Heart left ventricle (tissue), 16 donors: ENCODE data around the gene AMACR. TPM values are rescaled to one million over a fixed set of nuclear protein-coding genes. Genes with fewer than 3 reads are reported as not detected.

Experiments used
- ATAC-seq, 4 donors: fragments of 200-7000 bp; cut with Tn5 transposase; one replicate each; pipeline ENCODE4 v1.9.1; 2020 to 2022; ENCODE audit warnings: moderate library complexity in 4 of 4, mild to moderate bottlenecking in 3 of 4, moderate number of reproducible peaks in 1 of 4
- DNase-seq, 5 donors: peaks; one replicate each; pipeline ENCODE4 v3.0.0-alpha.2; 2020
- H3K27ac ChIP-seq, 12 donors: fragments of 200-600 bp; sonication (generic) in 4 of 12; one replicate each; pipeline versions ENCODE4 v1.5.0 to v1.8.0; 2016 to 2022; ENCODE audit warnings: mild to moderate bottlenecking in 2 of 12
- H3K27me3 ChIP-seq, 9 donors: fragments of 200-600 bp; sonication (generic) in 2 of 9; one replicate each; pipeline versions ENCODE4 v1.5.1 to v1.8.0; 2016 to 2022; ENCODE audit warnings: mild to moderate bottlenecking in 3 of 9
- H3K36me3 ChIP-seq, 9 donors: fragments of 200-600 bp; sonication (generic) in 2 of 9; one replicate each; pipeline versions ENCODE4 v1.5.0 to v1.8.0; 2018 to 2022; ENCODE audit warnings: mild to moderate bottlenecking in 2 of 9
- H3K4me1 ChIP-seq, 12 donors: fragments of 200-600 bp; sonication (generic) in 4 of 12; one replicate each; pipeline versions ENCODE4 v1.5.0 to v1.8.0; 2016 to 2022; ENCODE audit warnings: mild to moderate bottlenecking in 3 of 12
- H3K4me3 ChIP-seq, 12 donors: fragments of 200-600 bp; sonication (generic) in 4 of 12; one replicate each; pipeline versions ENCODE4 v1.5.0 to v1.8.0; 2017 to 2022; ENCODE audit warnings: mild to moderate bottlenecking in 9 of 12, moderate library complexity in 4 of 12
- H3K9me3 ChIP-seq, 12 donors: fragments of 200-600 bp; sonication (generic) in 4 of 12; one replicate each; pipeline versions ENCODE4 v1.5.0 to v1.8.0; 2016 to 2022; ENCODE audit warnings: mild to moderate bottlenecking in 1 of 12
- CTCF ChIP-seq, 12 donors: fragments of 200-600 bp; sonication (generic) in 4 of 12; IDR thresholded peaks; one replicate each; pipeline versions ENCODE4 v1.5.0 to v1.8.0; 2018 to 2022; ENCODE audit warnings: antibody characterized with exemption in 12 of 12, mild to moderate bottlenecking in 5 of 12
- POLR2A ChIP-seq, 2 donors: fragments of 450-650 bp; IDR thresholded peaks; one replicate each; pipeline ENCODE4 v1.6.1; 2017; ENCODE audit warnings: antibody characterized with exemption in 2 of 2, mild to moderate bottlenecking in 2 of 2, moderate library complexity in 2 of 2
- WGBS, 4 donors: extraction: QIAGEN DNeasy Blood & Tissue Kit in 2 of 4; methylation state at CpG; one replicate each; pipeline versions ENCODE4 v1.1.5 to v1.1.7; 2013 to 2018; 5-methylcytosine and 5-hydroxymethylcytosine counted together
- intact Hi-C, 10 donors: fragments of 100-400 bp; cut with DNase I; formaldehyde crosslinking; loops; one replicate each; pipeline versions ENCODE4 v1.11.1 to v1.14.2; 2022
- polyA plus RNA-seq, 2 donors: library from polyadenylated mRNA; stranded (reverse); fragments of 200-250 nt; gene quantifications; one replicate each; pipeline ENCODE4 v1.2.3, GENCODE V29; 2013
- total RNA-seq, 9 donors: library from RNA; depleted of rRNA in 2 of 9; stranded (reverse); fragments of >200 nt in 2 of 9; fragmentation: NEBNext Ultra II Directional in 3 of 9; extraction: Animal tissue kit (Norgen Biotek cat#: 25700) in 3 of 9; gene quantifications; one replicate each; pipeline versions ENCODE4 v1.1.0 to v1.2.4, GENCODE V29; 2016 to 2023
- donor health status: ischemic (EF 13 %, LVEDD 7.1; RV severe dilation, severe dysfunction).
- donor health status: healthy with polysubstance abuse.
- donor health status: DM: no; HTN: yes; CAD: no.
- donor health status: DM: no; HTN: no; CAD: no.
- donor health status: ischemic (EF 25% LVEDD 6.9; RV normal size, moderate dysfunction).
- donor health status: ischemic (EF 25% LVEDD 5.7; RV mildly dilated, moderate dysfunction).
- donor health status: healthy.
- donor health status: DM: yes; HTN: yes; CAD: no.
- donor health status: ischemic (EF 35%, LVEDD 5.7; RV mildly dilated, moderate dysfunction).
- donor health status: nonischemic (EF 11% LVEDD 7.7; RV severe dilation, severe dysfunction).
- donor health status: DM: yes; HTN: yes; CAD: no.
- donor health status: PGD.
- donor health status: ischemic (EF 29% LVEDD 5.4; RV normal size, mild dysfunction).
- donor health status: nonischemic (EF 23%, LVEDD 6.1; RV moderate dilation, normal function).

Gene AMACR
- total and polyA plus RNA-seq, 11 donors: 2.6 to 17.5 (median 6.6) TPM

GRCh38 chr5:33981408-33982162 is 26.3 kb downstream of the AMACR start:
- H3K4me3 ChIP-seq: no peak overlapping the region
- no peaks in the 10 kb centered on the region for H3K27me3 ChIP-seq
- WGBS, 4 donors: 86 to 94% (median 89%) methylated on average over 8 of the region's 8 CpGs
- H3K9me3 ChIP-seq: no peaks in the 10 kb centered on the region
- DNase-seq: no peak
- H3K4me1 ChIP-seq: peaks cover 0 to under 1% (median 0%) of the 10 kb centered on the region in 12 donors
- TF ChIP-seq CTCF (IDR thresholded peaks at IDR 0.05) (no peak), POLR2A (IDR thresholded peaks at IDR 0.05) (no peak)
- H3K36me3 ChIP-seq: peaks cover 0 to 3% (median 0%) of the 10 kb centered on the region in 9 donors
- no peak overlapping the region for H3K27ac ChIP-seq
- intact Hi-C loops: no loop called here
- no peak for ATAC-seq

- intact Hi-C loops: no loop called here
- Histone ChIP-seq H3K4me1 (peaks cover 0 to 5% (median 0%) of the 10 kb centered on the region in 12 donors), H3K4me3 (no peak overlapping the region), H3K9me3 (no peaks in the 10 kb centered on the region), H3K27me3 (no peaks in the 10 kb centered on the region), H3K27ac (no peak overlapping the region), H3K36me3 (no peaks in the 10 kb centered on the region)
- 87 to 96% (median 90%) methylated on average over 3 of the region's 3 CpGs for WGBS, 4 donors
- no peak for DNase-seq
- no peak for ATAC-seq
- TF ChIP-seq CTCF (IDR thresholded peaks at IDR 0.05): no peak
- no peak for TF ChIP-seq POLR2A (IDR thresholded peaks at IDR 0.05)
Measured at GRCh38 chr5:33980030-33980429, 27.8 kb downstream of the AMACR start.

GRCh38 chr5:33978306-33978705 is 29.5 kb downstream of the AMACR start:
- H3K4me1 ChIP-seq: peaks cover 0 to 9% (median 0%) of the 10 kb centered on the region in 12 donors
- intact Hi-C loops: loop anchor here in 1 of 10 donors (10.0 kb wide), 1 partner anchor 544 kb away; no protein-coding TSS in a partner anchor
- H3K9me3 ChIP-seq: no peaks in the 10 kb centered on the region
- no peak for ATAC-seq
- TF ChIP-seq CTCF (IDR thresholded peaks at IDR 0.05) (no peak), POLR2A (IDR thresholded peaks at IDR 0.05) (no peak)
- H3K27ac ChIP-seq: no peak overlapping the region
- no peaks in the 10 kb centered on the region for H3K27me3 ChIP-seq
- H3K36me3 ChIP-seq: no peaks in the 10 kb centered on the region
- no peak overlapping the region for H3K4me3 ChIP-seq
- 89 to 97% (median 95%) methylated on average over 1 of the region's 1 CpG for WGBS, 4 donors
- no peak for DNase-seq

GRCh38 chr5:33976307-33976706 is 31.5 kb downstream of the AMACR start:
- TF ChIP-seq CTCF (IDR thresholded peaks at IDR 0.05) (no peak), POLR2A (IDR thresholded peaks at IDR 0.05) (no peak)
- Histone ChIP-seq H3K36me3 (no peaks in the 10 kb centered on the region), H3K4me1 (peaks cover 0 to 9% (median 0%) of the 10 kb centered on the region in 12 donors), H3K27ac (peak overlapping the region in 2 of 12 donors; percentile 32 to 69), H3K9me3 (no peaks in the 10 kb centered on the region), H3K27me3 (no peaks in the 10 kb centered on the region), H3K4me3 (no peak overlapping the region)
- intact Hi-C loops: loop anchor here in 1 of 10 donors (10.0 kb wide), 1 partner anchor 542 kb away; no protein-coding TSS in a partner anchor
- 87 to 91% (median 88%) methylated on average over 1 of the region's 1 CpG for WGBS, 4 donors
- no peak for ATAC-seq
- DNase-seq: no peak
